Activated CD4-positive, alpha-beta T cell treated with anti-CD3 and anti-CD28 coated beads for 36 hours (primary cell): ENCODE data around the gene TP73. TPM values are rescaled to one million over a fixed set of nuclear protein-coding genes. Genes with fewer than 3 reads are reported as not detected.

Experiments
- ATAC-seq: fragments of 200-7000 bp; cut with Tn5 transposase; one replicate; pipeline ENCODE4 v1.10.0; 2021; ENCODE audit warnings: mild to moderate bottlenecking, moderate library complexity
- CTCF ChIA-PET: fragments of 350-600 bp; sonication (Branson Sonifier 250); formaldehyde crosslinking; loops from one replicate; lab custom pipeline; 2021; ENCODE audit warnings: antibody characterized with exemption; lab: Charles Lee
- POLR2A ChIA-PET: fragments of 350-600 bp; sonication (Branson Sonifier 250); formaldehyde crosslinking; loops from one replicate; lab custom pipeline; 2021; ENCODE audit warnings: antibody characterized with exemption, inconsistent platforms; lab: Charles Lee
- DNase-seq: peaks from one replicate; pipeline ENCODE4 v3.0.0-alpha.2; 2020
- H3K27ac Mint-ChIP-seq: one replicate; pipeline ENCODE4 v1.8.0; 2021; ENCODE audit warnings: mixed read lengths
- H3K27me3 Mint-ChIP-seq: one replicate; pipeline ENCODE4 v1.8.0; 2021; ENCODE audit warnings: mixed read lengths
- H3K36me3 Mint-ChIP-seq: one replicate; pipeline ENCODE4 v1.8.0; 2021; ENCODE audit warnings: low read depth, mixed read lengths
- H3K4me1 Mint-ChIP-seq: one replicate; pipeline ENCODE4 v1.8.0; 2021; ENCODE audit warnings: mixed read lengths
- H3K4me3 Mint-ChIP-seq: one replicate; pipeline ENCODE4 v1.8.0; 2021; ENCODE audit warnings: mild to moderate bottlenecking, moderate library complexity, mixed read lengths
- H3K9me3 Mint-ChIP-seq: one replicate; pipeline ENCODE4 v1.8.0; 2021; ENCODE audit warnings: low read depth, mixed read lengths
- intact Hi-C, 2 experiments: fragments of 100-400 bp; cut with DNase I in 1 of 2; cut with micrococcal nuclease in 1 of 2; formaldehyde crosslinking; loops; one replicate each; pipeline versions ENCODE4 v1.14.2 to v1.15.1; 2022 to 2024; cut with DNase I, micrococcal nuclease
- total RNA-seq, 2 experiments: library from RNA; stranded (reverse); gene quantifications; one replicate each; pipeline ENCODE4 v1.2.3, GENCODE V29; 2021

TP73 gene
- total RNA-seq, 2 experiments from 2014 or later, result 0.32 to 0.40 TPM

- peaks cover 16% of the 10 kb centered on the region for H3K27me3 Mint-ChIP-seq
- H3K36me3 Mint-ChIP-seq, result no peaks in the 10 kb centered on the region
- no peak for ATAC-seq
- ChIA-PET POLR2A (no interaction called here), CTCF (no interaction called here)
- H3K4me1 Mint-ChIP-seq, result peaks cover 5% of the 10 kb centered on the region
- DNase-seq, result no peak
- intact Hi-C loops, result no loop called here
- no peaks in the 10 kb centered on the region for H3K9me3 Mint-ChIP-seq
- no peak overlapping the region for H3K27ac Mint-ChIP-seq
- H3K4me3 Mint-ChIP-seq, result no peak overlapping the region
These were observed 42.4 kb upstream of the TP73 start for GRCh38 chr1:3609769-3610526.

DNA sequence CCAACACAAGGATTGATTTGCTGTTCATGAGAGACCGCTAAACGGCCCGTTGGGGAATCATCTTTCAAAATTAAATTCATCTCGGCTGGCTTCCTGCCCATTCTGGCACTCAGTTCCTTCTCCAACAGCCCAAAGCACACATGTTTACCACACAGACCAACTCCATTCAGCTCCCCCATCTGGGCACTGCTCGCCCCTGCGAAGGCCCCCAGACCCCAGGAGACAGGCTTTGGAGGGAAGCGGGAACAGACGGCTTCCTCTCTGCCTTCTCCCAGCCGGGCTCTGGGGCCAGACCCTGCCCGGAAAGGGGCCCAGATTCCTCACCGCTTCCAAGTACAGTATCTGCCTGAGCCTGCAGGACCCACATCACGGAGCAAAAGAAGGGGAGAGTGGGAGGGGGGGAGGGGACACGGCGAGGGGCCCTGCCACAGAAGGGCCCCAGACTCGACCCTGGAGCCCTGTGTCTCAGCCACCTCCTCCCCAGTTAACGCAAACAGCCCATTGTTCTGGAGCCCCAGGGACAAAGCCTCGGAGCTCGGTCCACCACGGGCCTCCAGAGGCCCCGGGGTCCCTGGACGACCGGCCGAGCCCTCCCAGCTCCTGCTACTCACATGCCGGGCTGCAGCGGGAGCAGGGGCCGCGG lies 41.7 kb upstream of the TP73 start:
- H3K27ac Mint-ChIP-seq, result no peak overlapping the region
- H3K4me3 Mint-ChIP-seq, result peak overlapping the region; percentile 38
- DNase-seq (no peak), ATAC-seq (no peak)
- no peaks in the 10 kb centered on the region for H3K36me3 Mint-ChIP-seq
- intact Hi-C loops, result loop anchor here in 1 of 2 experiments (1.0 kb wide), 1 partner anchor 14 kb away; no protein-coding TSS in a partner anchor
- CTCF ChIA-PET, result no interaction called here
- H3K9me3 Mint-ChIP-seq, result no peaks in the 10 kb centered on the region
- H3K4me1 Mint-ChIP-seq, result peaks cover 5% of the 10 kb centered on the region
- POLR2A ChIA-PET, result no interaction called here
- H3K27me3 Mint-ChIP-seq, result peaks cover 16% of the 10 kb centered on the region

GRCh38 chr1:3611170-3612019 lies 40.9 kb upstream of the TP73 start, which contains the start of gene MEGF6:
Gene MEGF6 (minus strand): TSS chr1:3611508. CDS start chr1:3611268, 240 bp downstream.
- CTCF ChIA-PET, result interaction anchor here (0.6 to 0.7 kb wide), 2 partner anchors 13 to 69 kb away, joined by 3 read pairs; no protein-coding TSS in a partner anchor
- no peak within 1 kb of the TSS for H3K27ac Mint-ChIP-seq

GRCh38 chr1:3612123-3612522 lies 40.2 kb upstream of the TP73 start:
- ChIA-PET CTCF (interaction anchor here (0.6 kb wide), 1 partner anchor 68 kb away, joined by 3 read pairs; no protein-coding TSS in a partner anchor), POLR2A (no interaction called here)
- Mint-ChIP-seq H3K27me3 (peaks cover 16% of the 10 kb centered on the region), H3K36me3 (no peaks in the 10 kb centered on the region), H3K27ac (no peak overlapping the region), H3K4me3 (no peak overlapping the region), H3K4me1 (peaks cover 5% of the 10 kb centered on the region), H3K9me3 (no peaks in the 10 kb centered on the region)
- ATAC-seq (no peak), DNase-seq (no peak)
- intact Hi-C loops, result no loop called here

More at GRCh38 chr1:3611170-3612019, 40.9 kb upstream of the TP73 start, which contains the start of gene MEGF6:
- H3K27me3 Mint-ChIP-seq, result peaks cover 16% of the 10 kb centered on the region
- no peaks in the 10 kb centered on the region for H3K36me3 Mint-ChIP-seq
- intact Hi-C loops, result loop anchor here in 1 of 2 experiments (1.0 kb wide), 1 partner anchor 13 kb away; no protein-coding TSS in a partner anchor
- POLR2A ChIA-PET, result no interaction called here
- ATAC-seq, result peak; percentile 67
- H3K4me1 Mint-ChIP-seq, result peaks cover 5% of the 10 kb centered on the region
- peak within 1 kb of the TSS; percentile 63 for H3K4me3 Mint-ChIP-seq
- DNase-seq, result peak; percentile 72
- no peaks in the 10 kb centered on the region for H3K9me3 Mint-ChIP-seq

- no peak overlapping the region for H3K27ac Mint-ChIP-seq
- DNase-seq, result peak; percentile 41
- H3K4me3 Mint-ChIP-seq, result no peak overlapping the region
- H3K4me1 Mint-ChIP-seq, result peaks cover 15% of the 10 kb centered on the region
- no peak for ATAC-seq
- H3K9me3 Mint-ChIP-seq, result no peaks in the 10 kb centered on the region
- POLR2A ChIA-PET, result interaction anchor here (0.6 kb wide), 1 partner anchor 1561 kb away, joined by 4 read pairs; no protein-coding TSS in a partner anchor
- H3K27me3 Mint-ChIP-seq, result peaks cover 12% of the 10 kb centered on the region
- CTCF ChIA-PET, result interaction anchor here (0.8 to 1.2 kb wide), 7 partner anchors 16 to 127 kb away, joined by 3 to 4 read pairs (median 3); no protein-coding TSS in a partner anchor
- no peaks in the 10 kb centered on the region for H3K36me3 Mint-ChIP-seq
- intact Hi-C loops, result loop anchor here in 1 of 2 experiments (1.0 kb wide), 1 partner anchor 50 kb away; no protein-coding TSS in a partner anchor
These were observed 37.3 kb upstream of the TP73 start for GRCh38 chr1:3614755-3615742.

DNA sequence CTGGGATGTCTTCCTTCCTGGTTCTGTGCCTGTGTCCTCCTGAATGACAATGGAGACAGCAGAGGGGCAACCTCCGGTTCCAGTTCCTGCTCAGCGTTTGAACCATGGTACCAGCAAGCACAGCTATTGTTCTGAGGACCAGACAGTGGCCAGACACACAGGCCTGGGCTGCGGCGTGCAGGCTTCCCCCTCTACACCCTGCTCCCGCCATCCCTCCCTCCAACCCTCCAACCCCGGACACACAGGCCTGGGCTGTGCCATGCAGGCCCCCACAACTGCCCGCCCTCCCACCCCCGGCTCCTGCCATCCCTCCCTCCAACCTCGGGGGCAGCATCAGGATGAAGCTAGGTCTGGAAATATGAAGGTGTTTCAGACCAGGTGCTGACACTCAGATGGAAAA lies 35.5 kb upstream of the TP73 start:
- no peak overlapping the region for H3K27ac Mint-ChIP-seq
- CTCF ChIA-PET, result no interaction called here
- peaks cover 15% of the 10 kb centered on the region for H3K4me1 Mint-ChIP-seq
- no peaks in the 10 kb centered on the region for H3K9me3 Mint-ChIP-seq
- no peaks in the 10 kb centered on the region for H3K36me3 Mint-ChIP-seq
- POLR2A ChIA-PET, result no interaction called here
- ATAC-seq, result no peak
- no peak overlapping the region for H3K4me3 Mint-ChIP-seq
- peaks cover 6% of the 10 kb centered on the region for H3K27me3 Mint-ChIP-seq
- no peak for DNase-seq
- intact Hi-C loops, result no loop called here

- CTCF ChIA-PET, result interaction anchor here (1.0 kb wide), 1 partner anchor 19 kb away, joined by 3 read pairs; no protein-coding TSS in a partner anchor
- peaks cover 17% of the 10 kb centered on the region for H3K4me1 Mint-ChIP-seq
- ATAC-seq, result no peak
- H3K9me3 Mint-ChIP-seq, result no peaks in the 10 kb centered on the region
- POLR2A ChIA-PET, result no interaction called here
- peaks cover 2% of the 10 kb centered on the region for H3K27me3 Mint-ChIP-seq
- no peak overlapping the region for H3K27ac Mint-ChIP-seq
- intact Hi-C loops, result loop anchor here in 1 of 2 experiments (2.0 kb wide), 1 partner anchor 165 kb away; no protein-coding TSS in a partner anchor
- no peak for DNase-seq
- H3K36me3 Mint-ChIP-seq, result no peaks in the 10 kb centered on the region
- H3K4me3 Mint-ChIP-seq, result no peak overlapping the region
These were observed 34.4 kb upstream of the TP73 start for GRCh38 chr1:3617806-3618345.

DNA sequence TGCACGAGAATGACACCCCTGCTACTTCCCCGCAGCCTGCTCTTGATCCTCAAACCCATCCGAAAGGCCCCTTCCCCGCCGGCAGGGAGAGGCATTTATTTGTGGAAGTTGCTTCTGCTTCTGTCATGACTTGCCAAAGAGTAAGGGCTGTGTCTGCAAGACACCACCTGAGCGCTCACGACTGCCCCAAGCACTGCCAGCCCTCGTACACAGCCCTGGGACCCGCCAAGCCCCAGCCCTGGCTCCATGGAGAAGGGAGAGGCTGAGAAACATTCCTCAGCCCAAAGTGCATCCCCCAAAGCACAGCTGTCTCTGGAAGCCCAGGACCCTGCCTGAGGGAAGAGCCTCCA lies 33.8 kb upstream of the TP73 start:
- ChIA-PET CTCF (interaction anchor here (0.6 to 3.6 kb wide), 15 partner anchors 10 to 167 kb away, joined by 3 to 32 read pairs (median 4); partner anchors contain the start of genes ARHGEF16 and WRAP73), POLR2A (no interaction called here)
- Mint-ChIP-seq H3K4me1 (peaks cover 23% of the 10 kb centered on the region), H3K9me3 (no peaks in the 10 kb centered on the region), H3K27me3 (peaks cover 2% of the 10 kb centered on the region), H3K27ac (no peak overlapping the region), H3K4me3 (no peak overlapping the region), H3K36me3 (no peaks in the 10 kb centered on the region)
- DNase-seq, result no peak
- no peak for ATAC-seq
- intact Hi-C loops, result loop anchor here in 1 of 2 experiments (2.0 kb wide), 1 partner anchor 166 kb away; no protein-coding TSS in a partner anchor

- Mint-ChIP-seq H3K27ac (no peak overlapping the region), H3K36me3 (no peaks in the 10 kb centered on the region), H3K9me3 (no peaks in the 10 kb centered on the region), H3K4me3 (peak overlapping the region; percentile 22), H3K27me3 (no peaks in the 10 kb centered on the region), H3K4me1 (peaks cover 29% of the 10 kb centered on the region)
- CTCF ChIA-PET, result interaction anchor here (0.6 to 3.6 kb wide), 18 partner anchors 10 to 1484 kb away, joined by 3 to 32 read pairs (median 4); partner anchors contain the start of genes ARHGEF16 and WRAP73
- ATAC-seq (peak; percentile 92), DNase-seq (peak; percentile 85)
- POLR2A ChIA-PET, result no interaction called here
- intact Hi-C loops, result loop anchor here (1.0 to 2.0 kb wide), 4 partner anchors 54 to 166 kb away; no protein-coding TSS in a partner anchor
These were observed 33.2 kb upstream of the TP73 start for GRCh38 chr1:3618881-3619671.
